ENCODE measurements around the gene FYB2. TPM values are rescaled to one million over a fixed set of nuclear protein-coding genes. Genes with fewer than 3 reads are reported as not detected.

FYB2 gene
- total RNA-seq, 2 experiments from 2014 or later, result not detected

DNA sequence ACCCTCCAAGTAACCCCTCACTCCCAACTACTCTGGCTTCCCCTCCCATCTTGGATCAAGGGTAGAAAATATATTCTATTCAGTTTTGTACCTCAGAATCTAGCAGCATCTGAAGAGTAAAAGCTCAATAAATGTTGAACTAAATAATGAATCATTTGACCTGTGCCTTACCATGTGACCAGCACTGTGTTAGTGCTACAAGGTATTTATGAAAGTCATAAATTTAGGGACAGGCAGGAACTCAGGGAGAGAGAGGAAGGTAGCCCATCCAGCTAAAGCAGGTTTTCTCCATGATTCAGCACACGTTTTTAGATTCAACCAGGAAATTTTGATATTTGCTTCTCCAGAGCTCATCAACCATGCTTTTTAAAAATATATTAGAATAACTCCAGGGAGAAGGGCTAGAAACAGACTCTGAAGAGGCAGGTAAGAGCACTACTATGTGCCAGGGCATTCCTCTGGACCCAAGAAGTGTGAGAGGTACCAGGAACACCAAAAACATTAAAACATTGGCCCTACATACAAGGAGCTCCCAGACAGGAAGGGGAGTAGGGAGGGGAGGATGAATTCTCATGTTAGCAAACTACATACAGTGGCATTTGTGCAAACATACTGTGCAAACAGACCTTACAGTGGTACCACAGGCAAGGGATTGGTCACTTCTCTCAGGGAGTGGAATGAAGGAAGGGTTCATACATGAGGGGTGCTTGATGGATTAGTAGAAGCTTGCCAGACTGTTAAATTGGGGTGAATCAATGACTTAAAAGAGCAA lies 64.3 kb downstream of the FYB2 start:
- Mint-ChIP-seq H3K4me1 (ENCODE audit: low read depth) (no peaks in the 10 kb centered on the region), H3K27ac (no peak overlapping the region), H3K9me3 (no peaks in the 10 kb centered on the region), H3K27me3 (peaks cover 12% of the 10 kb centered on the region), H3K36me3 (ENCODE audit: low read depth) (no peaks in the 10 kb centered on the region), H3K4me3 (no peak overlapping the region)
- ChIA-PET CTCF (no interaction called here), POLR2A (no interaction called here)
- DNase-seq (no peak), ATAC-seq (no peak)
- TF ChIP-seq CTCF (IDR thresholded peaks at IDR 0.05), result no peak
- intact Hi-C loops (cut with micrococcal nuclease), result no loop called here

DNA sequence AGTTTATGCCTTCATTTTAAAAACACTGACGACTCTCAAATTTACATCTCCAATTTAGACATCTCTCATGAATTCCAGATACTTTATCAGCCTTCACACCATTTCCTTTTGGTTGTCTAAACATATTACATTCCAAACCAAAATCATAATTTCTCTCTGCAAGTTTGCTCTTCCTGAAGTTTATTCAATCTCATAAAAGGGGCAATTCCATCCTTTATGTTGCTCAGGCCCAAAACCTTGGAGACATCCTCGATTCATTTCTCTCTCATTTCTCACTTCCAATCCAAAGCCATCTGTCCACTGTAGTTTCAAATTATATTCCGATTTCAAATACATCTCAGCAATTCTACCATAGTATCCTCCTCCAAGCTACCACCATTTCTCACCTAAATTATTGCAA lies 74.0 kb downstream of the FYB2 start:
- H3K9me3 Mint-ChIP-seq, result no peaks in the 10 kb centered on the region

GRCh38 chr1:56728964-56729363 lies 90.2 kb downstream of the FYB2 start:
- POLR2A ChIA-PET, result no interaction called here
- ATAC-seq, result no peak
- TF ChIP-seq CTCF (IDR thresholded peaks at IDR 0.05), result no peak
- Mint-ChIP-seq H3K27ac (no peak overlapping the region), H3K36me3 (ENCODE audit: low read depth) (no peaks in the 10 kb centered on the region), H3K4me3 (no peak overlapping the region), H3K9me3 (peaks cover 3% of the 10 kb centered on the region), H3K27me3 (peaks cover 24% of the 10 kb centered on the region), H3K4me1 (ENCODE audit: low read depth) (no peaks in the 10 kb centered on the region)
- intact Hi-C loops (cut with micrococcal nuclease), result no loop called here
- no peak for DNase-seq
- CTCF ChIA-PET, result no interaction called here

More for the DNA sequence above, 74.0 kb downstream of the FYB2 start:
- no peak for TF ChIP-seq CTCF (IDR thresholded peaks at IDR 0.05)
- Mint-ChIP-seq H3K4me1 (ENCODE audit: low read depth) (no peaks in the 10 kb centered on the region), H3K4me3 (no peak overlapping the region), H3K27ac (no peak overlapping the region), H3K27me3 (peaks cover 7% of the 10 kb centered on the region), H3K36me3 (ENCODE audit: low read depth) (no peaks in the 10 kb centered on the region)
- ChIA-PET CTCF (no interaction called here), POLR2A (no interaction called here)
- DNase-seq (no peak), ATAC-seq (no peak)
- intact Hi-C loops (cut with micrococcal nuclease), result no loop called here

DNA sequence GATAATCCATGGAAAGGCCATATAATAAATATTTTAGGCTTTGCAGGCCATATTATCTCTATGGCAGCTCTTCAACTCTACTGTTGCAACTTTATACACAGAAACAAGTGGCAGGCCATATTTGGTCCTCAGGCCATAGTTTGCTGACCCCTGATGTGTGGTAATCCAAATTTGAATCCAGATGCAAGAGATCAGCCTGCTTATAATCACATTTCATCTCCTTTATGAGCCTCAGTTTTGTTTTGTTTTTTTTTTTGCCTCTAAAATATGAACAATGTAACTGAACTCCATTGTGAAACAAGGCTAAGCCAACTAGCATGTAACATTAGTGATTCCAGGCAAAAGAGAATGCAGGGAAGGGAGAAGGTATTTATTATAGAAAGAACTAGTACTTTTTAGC lies 92.5 kb downstream of the FYB2 start:
- ATAC-seq, result no peak
- no peaks in the 10 kb centered on the region for H3K36me3 Mint-ChIP-seq (ENCODE audit: low read depth)
- H3K27ac Mint-ChIP-seq, result no peak overlapping the region
- no peak for TF ChIP-seq CTCF (IDR thresholded peaks at IDR 0.05)
- no peak overlapping the region for H3K4me3 Mint-ChIP-seq
- no peak for DNase-seq
- no peaks in the 10 kb centered on the region for H3K4me1 Mint-ChIP-seq (ENCODE audit: low read depth)
- intact Hi-C loops (cut with micrococcal nuclease), result no loop called here
- peaks cover 3% of the 10 kb centered on the region for H3K9me3 Mint-ChIP-seq
- ChIA-PET CTCF (no interaction called here), POLR2A (no interaction called here)
- H3K27me3 Mint-ChIP-seq, result peaks cover 25% of the 10 kb centered on the region

- Mint-ChIP-seq H3K4me3 (no peak overlapping the region), H3K4me1 (ENCODE audit: low read depth) (no peaks in the 10 kb centered on the region), H3K9me3 (no peaks in the 10 kb centered on the region), H3K36me3 (ENCODE audit: low read depth) (no peaks in the 10 kb centered on the region), H3K27ac (no peak overlapping the region), H3K27me3 (peaks cover 12% of the 10 kb centered on the region)
- TF ChIP-seq CTCF (IDR thresholded peaks at IDR 0.05), result no peak
- ChIA-PET POLR2A (no interaction called here), CTCF (no interaction called here)
- DNase-seq, result no peak
- intact Hi-C loops (cut with micrococcal nuclease), result no loop called here
- ATAC-seq, result no peak
Observed at GRCh38 chr1:56719171-56719570, 100.0 kb downstream of the FYB2 start.

Measured in activated CD8-positive, alpha-beta T cell treated with anti-CD3 and anti-CD28 coated beads for 36 hours (primary cell).